H1 (cell line): ENCODE data around the gene USP43. TPM values are rescaled to one million over a fixed set of nuclear protein-coding genes. Genes with fewer than 3 reads are reported as not detected.

Source experiments
- CTCF ChIA-PET: fragments of 300-600 bp; sonication (Branson Sonifier 250); formaldehyde crosslinking; loops from one replicate; lab custom pipeline; 2021; ENCODE audit not compliant: partially characterized antibody; lab: Charles Lee
- POLR2A ChIA-PET: fragments of 300-600 bp; sonication (Branson Sonifier 250); formaldehyde crosslinking; loops from one replicate; lab custom pipeline; 2021; ENCODE audit warnings: inconsistent platforms; ENCODE audit not compliant: partially characterized antibody; lab: Charles Lee
- DNase-seq, 2 experiments: peaks; one replicate each; pipeline versions ENCODE4 v3.0.0 to v3.0.0-alpha.2; 2010 to 2022; ENCODE audit warnings: low spot score in 2 of 2, low read depth in 1 of 2, mixed read lengths in 1 of 2
- FAIRE-seq: peaks from 2 replicates; lab custom pipeline; 2011; peaks lifted over from hg19 to GRCh38; lab: Jason Lieb, UNC
- H2AFZ ChIP-seq: 2 replicates; pipeline ENCODE4 v1.8.1; 2012; ENCODE audit warnings: low read length, inconsistent platforms
- H2AK5ac ChIP-seq: 2 replicates; pipeline ENCODE4 v1.6.1; 2013; ENCODE audit warnings: low read depth, low read length
- H2BK120ac ChIP-seq: replicated peaks from 2 replicates; pipeline ENCODE3; 2013; ENCODE audit warnings: low read depth, low read length, inconsistent platforms
- H2BK12ac ChIP-seq: 2 replicates; pipeline ENCODE4 v1.6.1; 2013; ENCODE audit warnings: low read depth, low read length
- H2BK15ac ChIP-seq: 2 replicates; pipeline ENCODE4 v1.6.1; 2013; ENCODE audit warnings: low read length
- H2BK20ac ChIP-seq: 2 replicates; pipeline ENCODE4 v1.6.1; 2013; ENCODE audit warnings: low read length
- H2BK5ac ChIP-seq: 2 replicates; pipeline ENCODE4 v1.6.1; 2013; ENCODE audit warnings: low read depth, low read length
- H3K14ac ChIP-seq: 2 replicates; pipeline ENCODE4 v1.6.1; 2013; ENCODE audit warnings: inconsistent platforms; ENCODE audit not compliant: insufficient read length
- H3K18ac ChIP-seq: 2 replicates; pipeline ENCODE4 v1.6.1; 2013; ENCODE audit warnings: low read length; ENCODE audit errors: extremely low read depth
- H3K23ac ChIP-seq: 2 replicates; pipeline ENCODE4 v1.6.1; 2013; ENCODE audit warnings: inconsistent platforms; ENCODE audit not compliant: insufficient read length
- H3K23me2 ChIP-seq: 2 replicates; pipeline ENCODE4 v1.6.1; 2013; ENCODE audit warnings: low read depth, low read length
- H3K27ac ChIP-seq: 2 replicates; pipeline ENCODE4 v1.6.1; 2011; ENCODE audit warnings: low read depth, low read length, inconsistent platforms
- H3K27me3 ChIP-seq, 4 experiments: replicated peaks in 1 of 4; 1 replicate in 1 of 4; 2 replicates in 3 of 4; pipeline versions ENCODE4 v1.6.1 to v1.8.1; 2011 to 2013; ENCODE audit warnings: low read length in 3 of 4, mild to moderate bottlenecking in 3 of 4, inconsistent platforms in 2 of 4, mixed read lengths in 2 of 4, moderate library complexity in 1 of 4; ENCODE audit not compliant: control insufficient read depth in 3 of 4, insufficient read depth in 3 of 4; ENCODE audit errors: extremely low read depth in 1 of 4
- H3K36me3 ChIP-seq, 4 experiments: 2 replicates each; pipeline versions ENCODE4 v1.6.1 to v1.8.1; 2011 to 2013; ENCODE audit warnings: mild to moderate bottlenecking in 4 of 4, low read length in 3 of 4, moderate library complexity in 2 of 4, control low read depth in 1 of 4, inconsistent platforms in 1 of 4; ENCODE audit not compliant: insufficient read depth in 4 of 4, control insufficient read depth in 2 of 4
- H3K4ac ChIP-seq: replicated peaks from 2 replicates; pipeline ENCODE3; 2013; ENCODE audit warnings: low read length, low read depth, mixed read lengths, inconsistent platforms; ENCODE audit not compliant: insufficient read length
- H3K4me1 ChIP-seq, 4 experiments: replicated peaks in 1 of 4; 1 replicate in 1 of 4; 2 replicates in 3 of 4; pipeline versions ENCODE4 v1.6.1 to v1.8.1; 2011 to 2013; ENCODE audit warnings: low read length in 3 of 4, inconsistent platforms in 2 of 4, mixed read lengths in 1 of 4; ENCODE audit not compliant: insufficient read depth in 4 of 4, control insufficient read depth in 3 of 4
- H3K4me2 ChIP-seq, 2 experiments: 2 replicates each; pipeline versions ENCODE4 v1.6.1 to v1.8.1; 2011 to 2013; ENCODE audit warnings: low read depth in 2 of 2, low read length in 2 of 2, control low read depth in 1 of 2, inconsistent platforms in 1 of 2, mild to moderate bottlenecking in 1 of 2; ENCODE audit not compliant: insufficient read depth in 1 of 2
- H3K4me3 ChIP-seq, 4 experiments: fragments of 200-600, 300-600 bp in 1 of 4; sonication (generic), shearing (Covaris generic), sonication (Bioruptor Twin) in 1 of 4; 2 replicates each; pipeline versions ENCODE4 v1.5.1 to v1.8.1; 2011 to 2016; ENCODE audit warnings: low read length in 4 of 4, low read depth in 3 of 4, control low read depth in 2 of 4, inconsistent platforms in 2 of 4, mild to moderate bottlenecking in 2 of 4, mixed read lengths in 1 of 4, moderate library complexity in 1 of 4; ENCODE audit not compliant: insufficient read depth in 2 of 4; ENCODE audit errors: extremely low read depth in 1 of 4
- H3K56ac ChIP-seq: replicated peaks from 2 replicates; pipeline ENCODE3; 2013; ENCODE audit warnings: low read depth, mild to moderate bottlenecking, mixed read lengths, low read length, inconsistent platforms; ENCODE audit not compliant: insufficient read length
- H3K79me1 ChIP-seq: 2 replicates; pipeline ENCODE4 v1.6.1; 2013; ENCODE audit warnings: low read depth, low read length, control low read depth
- H3K79me2 ChIP-seq, 2 experiments: 2 replicates each; pipeline versions ENCODE4 v1.6.1 to v1.8.1; 2012 to 2013; ENCODE audit warnings: low read length in 2 of 2, mild to moderate bottlenecking in 2 of 2, inconsistent platforms in 1 of 2; ENCODE audit not compliant: insufficient read depth in 2 of 2, control insufficient read depth in 1 of 2
- H3K9ac ChIP-seq, 4 experiments: replicated peaks in 1 of 4; 1 replicate in 1 of 4; 2 replicates in 3 of 4; pipeline versions ENCODE4 v1.6.1 to v1.8.1; 2011 to 2013; ENCODE audit warnings: low read depth in 3 of 4, low read length in 3 of 4, control low read depth in 2 of 4, mild to moderate bottlenecking in 2 of 4, moderate library complexity in 2 of 4, inconsistent platforms in 1 of 4; ENCODE audit errors: extremely low read depth in 1 of 4
- H3K9me3 ChIP-seq, 2 experiments: 2 replicates each; pipeline versions ENCODE4 v1.6.1 to v1.8.1; 2012 to 2013; ENCODE audit warnings: mild to moderate bottlenecking in 2 of 2, moderate library complexity in 2 of 2, control low read depth in 1 of 2, inconsistent platforms in 1 of 2, low read depth in 1 of 2, low read length in 1 of 2, mixed read lengths in 1 of 2; ENCODE audit not compliant: insufficient read depth in 2 of 2
- H4K20me1 ChIP-seq, 2 experiments: replicated peaks in 1 of 2; 2 replicates each; pipeline versions ENCODE3 to v1.8.1; 2011 to 2013; ENCODE audit warnings: inconsistent platforms in 2 of 2, low read length in 2 of 2, mild to moderate bottlenecking in 1 of 2; ENCODE audit not compliant: insufficient read depth in 2 of 2, control insufficient read depth in 1 of 2
- H4K5ac ChIP-seq: 2 replicates; pipeline ENCODE4 v1.6.1; 2013; ENCODE audit warnings: low read length, low read depth, mixed read lengths, inconsistent platforms; ENCODE audit not compliant: insufficient read length
- H4K8ac ChIP-seq: 2 replicates; pipeline ENCODE4 v1.8.0; 2013; ENCODE audit warnings: mild to moderate bottlenecking, moderate library complexity, low read length, inconsistent platforms; ENCODE audit not compliant: insufficient read depth; ENCODE audit errors: extremely low read depth
- H4K91ac ChIP-seq: replicated peaks from 2 replicates; pipeline ENCODE3; 2013; ENCODE audit warnings: low read length, mixed read lengths, inconsistent platforms; ENCODE audit not compliant: insufficient read length
- ATF3 ChIP-seq: IDR thresholded peaks from 2 replicates; pipeline ENCODE4 v1.6.1; 2011; ENCODE audit warnings: low read depth, mild to moderate bottlenecking, low read length; ENCODE audit not compliant: insufficient read depth
- CBX8 ChIP-seq: fragments of 300-800, 300-1000 bp; sonication (generic); IDR thresholded peaks from 2 replicates; pipeline ENCODE4 v1.7.1; 2016; ENCODE audit warnings: low read depth, low read length, borderline replicate concordance
- POLR2AphosphoS5 ChIP-seq: IDR thresholded peaks from 2 replicates; pipeline ENCODE4 v1.6.1; 2011; ENCODE audit warnings: low read depth, low read length
- SIRT6 ChIP-seq: IDR thresholded peaks from one replicate; pipeline ENCODE4 v1.7.1; 2012; ENCODE audit warnings: low read length, inconsistent platforms
- WGBS, 2 experiments: shearing (Covaris generic) in 1 of 2; methylation state at CpG; one replicate each; pipeline versions ENCODE4 v1.1.6 to v1.1.7; 2013 to 2015; ENCODE audit warnings: low lambda C conversion rate in 2 of 2, mixed read lengths in 2 of 2, inconsistent platforms in 1 of 2, low coverage in 1 of 2, missing lambda C conversion rate in 1 of 2; ENCODE audit not compliant: insufficient replicate concordance in 2 of 2, insufficient coverage in 1 of 2, insufficient read length in 1 of 2; ENCODE audit errors: extremely low coverage in 1 of 2, missing lambda C conversion rate in 1 of 2; 5-methylcytosine and 5-hydroxymethylcytosine counted together
- polyA plus RNA-seq, 7 experiments: library from polyadenylated mRNA; depleted of rRNA in 3 of 7; stranded (reverse) in 5 of 7; unstranded in 2 of 7; fragments of >200 nt in 5 of 7; fragments of 200-250 nt in 2 of 7; gene quantifications; 1 replicate in 5 of 7; 2 replicates in 1 of 7; 4 replicates in 1 of 7; pipeline versions ENCODE4 v1.2.1 to v1.2.3, GENCODE V29; 2011 to 2013; ENCODE audit warnings: missing spikeins in 2 of 7, mixed read lengths in 2 of 7
- total RNA-seq: library from RNA; stranded (reverse); fragmentation: NEBNext Ultra II Directional; extraction: Animal tissue kit (Norgen Biotek cat#: 25700); gene quantifications from 2 replicates; pipeline ENCODE4 v1.2.1, GENCODE V29; 2021

Gene USP43
- total and polyA plus RNA-seq, 2 of the 8 experiments (the other 6 are each of a cell fraction or from before 2014, with no cell fraction given): 3.0 to 7.2 TPM

- no peak overlapping the region for H3K14ac ChIP-seq
- no peak overlapping the region for H3K4ac ChIP-seq
- H3K79me2 ChIP-seq: no peaks in the 10 kb centered on the region
- H2AFZ ChIP-seq: no peak overlapping the region
- no peak overlapping the region for H3K4me2 ChIP-seq
- H3K27me3 ChIP-seq: no peaks in the 10 kb centered on the region
- H3K36me3 ChIP-seq: no peaks in the 10 kb centered on the region
- no peak overlapping the region for H2BK120ac ChIP-seq
- no peaks in the 10 kb centered on the region for H3K79me1 ChIP-seq
- no peak for TF ChIP-seq SIRT6
- no peak for TF ChIP-seq POLR2AphosphoS5
- TF ChIP-seq CBX8: no peak
- TF ChIP-seq ATF3: no peak
- no peak overlapping the region for H2BK12ac ChIP-seq
- no peak overlapping the region for H4K8ac ChIP-seq
- H3K9me3 ChIP-seq: no peaks in the 10 kb centered on the region
- no peak overlapping the region for H2AK5ac ChIP-seq
- H2BK15ac ChIP-seq: no peak overlapping the region
- CTCF ChIA-PET: interaction anchor here (1.4 to 1.9 kb wide), 2 partner anchors 20 to 37 kb away, joined by 3 to 9 read pairs; no protein-coding TSS in a partner anchor
- no peak overlapping the region for H4K5ac ChIP-seq
- H3K4me1 ChIP-seq: no peaks in the 10 kb centered on the region
- POLR2A ChIA-PET: no interaction called here
- WGBS, 2 experiments: 100% methylated on average over 1 of the region's 1 CpG; no CpG with 5 or more reads in 1 of the 2 experiments
- no peak overlapping the region for H3K27ac ChIP-seq
- no peak overlapping the region for H4K91ac ChIP-seq
- DNase-seq: no peak
- no peak overlapping the region for H2BK20ac ChIP-seq
- H3K23ac ChIP-seq: no peak overlapping the region
- H3K18ac ChIP-seq: no peak overlapping the region
- no peak overlapping the region for H3K56ac ChIP-seq
- no peak overlapping the region for H2BK5ac ChIP-seq
- no peak overlapping the region for H3K4me3 ChIP-seq
- no peaks in the 10 kb centered on the region for H4K20me1 ChIP-seq
- no peak overlapping the region for H3K9ac ChIP-seq
- no peak for FAIRE-seq
- H3K23me2 ChIP-seq: no peaks in the 10 kb centered on the region
Observed at GRCh38 chr17:9765322-9765721, 120.0 kb downstream of the USP43 start.
